MCF 10A (cell line): Measurements from ENCODE around the gene STYK1. TPM values are rescaled to one million over a fixed set of nuclear protein-coding genes. Genes with fewer than 3 reads are reported as not detected.
A peak's percentile ranks its signal among the peaks of the same experiment; 100 is the strongest.
"Not testable (repeated sequence)": the region's sequence is repeated elsewhere in the genome, so short reads cannot be mapped to it uniquely, and the experiment has no call there.

Experiments used
- BruUV-seq: library from RNA; stranded (reverse); fragments of 400-500 nt; replicated peaks from 2 replicates; lab custom pipeline; 2021; lab: Mats Ljungman, UMichigan
- CTCF ChIA-PET: fragments of 300-600 bp; sonication (Branson Sonifier 250); formaldehyde crosslinking; extraction: SDS; loops from one replicate; lab custom pipeline; 2021; ENCODE audit warnings: antibody characterized with exemption, inconsistent platforms; lab: Yijun Ruan, JAX
- POLR2A ChIA-PET: fragments of 300-600, 350-650 bp; sonication (Branson Sonifier 250); formaldehyde crosslinking; extraction: SDS; loops from one replicate; lab custom pipeline; 2020; ENCODE audit warnings: antibody characterized with exemption, inconsistent platforms; lab: Yijun Ruan, JAX
- DNase-seq: peaks from one replicate; pipeline ENCODE4 v3.0.0-alpha.2; 2018; ENCODE audit not compliant: unreplicated experiment
- H3K27ac Mint-ChIP-seq: one replicate; pipeline ENCODE4 v1.8.0; 2022; ENCODE audit warnings: mild to moderate bottlenecking, low read depth, mixed read lengths; ENCODE audit not compliant: unreplicated experiment
- H3K27me3 Mint-ChIP-seq: one replicate; pipeline ENCODE4 v1.8.0; 2022; ENCODE audit warnings: mixed read lengths; ENCODE audit not compliant: insufficient read depth, unreplicated experiment
- H3K36me3 Mint-ChIP-seq: one replicate; pipeline ENCODE4 v1.8.0; 2022; ENCODE audit warnings: mild to moderate bottlenecking, moderate library complexity, mixed read lengths; ENCODE audit not compliant: insufficient read depth, unreplicated experiment
- H3K4me1 Mint-ChIP-seq: one replicate; pipeline ENCODE4 v1.8.0; 2022; ENCODE audit warnings: mixed read lengths; ENCODE audit not compliant: insufficient read depth, unreplicated experiment
- H3K4me3 Mint-ChIP-seq: one replicate; pipeline ENCODE4 v1.8.0; 2022; ENCODE audit warnings: mild to moderate bottlenecking, moderate library complexity, mixed read lengths; ENCODE audit not compliant: unreplicated experiment
- H3K9me3 Mint-ChIP-seq: one replicate; pipeline ENCODE4 v1.8.0; 2022; ENCODE audit warnings: mixed read lengths; ENCODE audit not compliant: unreplicated experiment
- CTCF ChIP-seq: fragments of 200-600 bp; IDR thresholded peaks from one replicate; pipeline ENCODE4 v1.8.0; 2022; ENCODE audit warnings: antibody characterized with exemption, mild to moderate bottlenecking; ENCODE audit not compliant: unreplicated experiment
- intact Hi-C: fragments of 100-400 bp; cut with micrococcal nuclease; formaldehyde crosslinking; loops from 2 replicates; pipeline ENCODE4 v1.14.1; 2022
- total RNA-seq: library from RNA; stranded (reverse); gene quantifications from 2 replicates; pipeline ENCODE4 v1.2.3, GENCODE V29; 2022

STYK1 gene
- total RNA-seq, 1 experiment from 2014 or later: 0.14 TPM

- intact Hi-C loops: no loop called here
- Mint-ChIP-seq H3K9me3 (no peaks in the 10 kb centered on the region), H3K27ac (peak overlapping the region; percentile 100), H3K4me1 (peaks cover 26% of the 10 kb centered on the region), H3K36me3 (peaks cover 30% of the 10 kb centered on the region), H3K27me3 (no peaks in the 10 kb centered on the region), H3K4me3 (peak overlapping the region; percentile 99)
- ChIA-PET CTCF (interaction anchor here (1.1 kb wide), 1 partner anchor 65 kb away, joined by 3 read pairs; no protein-coding TSS in a partner anchor), POLR2A (interaction anchor here (0.6 to 2.3 kb wide), 19 partner anchors 11 to 558 kb away, joined by 3 to 27 read pairs (median 4); partner anchors contain the start of genes SMIM10L1 and YBX3)
- no peak for DNase-seq
- BruUV-seq: no TSS peak
- TF ChIP-seq CTCF: no peak
Observed at GRCh38 chr12:10614056-10614370, 59.8 kb downstream of the STYK1 start.

- Mint-ChIP-seq H3K36me3 (peaks cover 35% of the 10 kb centered on the region), H3K4me3 (peak within 1 kb of the TSS; percentile 99), H3K27me3 (no peaks in the 10 kb centered on the region), H3K4me1 (peaks cover 26% of the 10 kb centered on the region), H3K9me3 (no peaks in the 10 kb centered on the region), H3K27ac (peak within 1 kb of the TSS; percentile 100)
- ChIA-PET CTCF (interaction anchor here (1.1 kb wide), 1 partner anchor 65 kb away, joined by 3 read pairs; no protein-coding TSS in a partner anchor), POLR2A (interaction anchor here (0.6 to 2.3 kb wide), 20 partner anchors 11 to 558 kb away, joined by 3 to 27 read pairs (median 4); partner anchors contain the start of genes SMIM10L1 and YBX3)
- DNase-seq: peak; percentile 95
- intact Hi-C loops: loop anchor here (2.0 kb wide), 1 partner anchor 137 kb away; no protein-coding TSS in a partner anchor
- TSS peak; percentile 98 for BruUV-seq
- no peak for TF ChIP-seq CTCF
Observed at GRCh38 chr12:10613349-10614055, 60.4 kb downstream of the STYK1 start, which contains the start of gene MAGOHB. MAGOHB (minus strand) TSS chr12:10613609; CDS start chr12:10613532, 77 bp downstream.

GRCh38 chr12:10612984-10613348, 60.9 kb downstream of the STYK1 start:
- peaks cover 21% of the 10 kb centered on the region for H3K4me1 Mint-ChIP-seq
- no peak for DNase-seq
- TSS peak; percentile 77 for BruUV-seq
- peak overlapping the region; percentile 100 for H3K27ac Mint-ChIP-seq
- TF ChIP-seq CTCF: no peak
- peaks cover 39% of the 10 kb centered on the region for H3K36me3 Mint-ChIP-seq
- no peaks in the 10 kb centered on the region for H3K9me3 Mint-ChIP-seq
- H3K4me3 Mint-ChIP-seq: peak overlapping the region; percentile 99
- intact Hi-C loops: loop anchor here (2.0 kb wide), 1 partner anchor 138 kb away; no protein-coding TSS in a partner anchor
- ChIA-PET POLR2A (interaction anchor here (0.6 to 2.3 kb wide), 13 partner anchors 10 to 559 kb away, joined by 3 to 27 read pairs (median 6); partner anchors contain the start of genes SMIM10L1 and YBX3), CTCF (no interaction called here)
- no peaks in the 10 kb centered on the region for H3K27me3 Mint-ChIP-seq

- ChIA-PET POLR2A (interaction anchor here (0.6 to 1.6 kb wide), 3 partner anchors 15 to 138 kb away, joined by 4 to 6 read pairs (median 5); no protein-coding TSS in a partner anchor), CTCF (interaction anchor here (0.6 to 1.7 kb wide), 3 partner anchors 28 to 1658 kb away, joined by 3 to 4 read pairs (median 3); no protein-coding TSS in a partner anchor)
- DNase-seq: no peak
- peak overlapping the region; percentile 100 for H3K27ac Mint-ChIP-seq
- BruUV-seq: no TSS peak
- no peaks in the 10 kb centered on the region for H3K9me3 Mint-ChIP-seq
- peaks cover 19% of the 10 kb centered on the region for H3K4me1 Mint-ChIP-seq
- no peak for TF ChIP-seq CTCF
- no peaks in the 10 kb centered on the region for H3K27me3 Mint-ChIP-seq
- intact Hi-C loops: loop anchor here (2.0 kb wide), 1 partner anchor 139 kb away; no protein-coding TSS in a partner anchor
- peak overlapping the region; percentile 99 for H3K4me3 Mint-ChIP-seq
- peaks cover 47% of the 10 kb centered on the region for H3K36me3 Mint-ChIP-seq
Observed at GRCh38 chr12:10612110-10612509, 61.7 kb downstream of the STYK1 start.

- H3K4me3 Mint-ChIP-seq, H3K27me3 Mint-ChIP-seq, DNase-seq, intact Hi-C loops, H3K9me3 Mint-ChIP-seq, BruUV-seq: not testable (repeated sequence)
- POLR2A ChIA-PET: interaction anchor here (0.5 to 1.6 kb wide), 2 partner anchors 28 to 139 kb away, joined by 3 to 4 read pairs; no protein-coding TSS in a partner anchor
- Mint-ChIP-seq H3K27ac (peak overlapping the region; percentile 100), H3K36me3 (peaks cover 54% of the 10 kb centered on the region), H3K4me1 (peaks cover 19% of the 10 kb centered on the region)
- CTCF ChIA-PET: interaction anchor here (0.7 to 1.7 kb wide), 2 partner anchors 139 to 1659 kb away, joined by 3 to 4 read pairs; no protein-coding TSS in a partner anchor
Observed at GRCh38 chr12:10611258-10611657, 62.6 kb downstream of the STYK1 start.
